Breast epithelium (tissue), 3 donors: ENCODE measurements around the gene ITIH6.

Source experiments
- POLR2A ChIP-seq: fragments of 450-650 bp; IDR thresholded peaks from one replicate; pipeline ENCODE4 v1.6.1; 2016; ENCODE audit warnings: antibody characterized with exemption, mild to moderate bottlenecking, moderate library complexity
- POLR2AphosphoS5 ChIP-seq, 3 donors: sonication (generic); formaldehyde crosslinking; IDR thresholded peaks; one replicate each; pipeline ENCODE4 v1.6.1; 2017; ENCODE audit warnings: antibody characterized with exemption in 3 of 3
- TF ChIP-seq, protein P1 (sequence below), 3 donors: fragments of 450-650 bp; IDR thresholded peaks; one replicate each; pipeline ENCODE4 v1.5.1; 2016 to 2017; ENCODE audit warnings: antibody characterized with exemption in 3 of 3, mild to moderate bottlenecking in 3 of 3, moderate library complexity in 3 of 3

DNA sequence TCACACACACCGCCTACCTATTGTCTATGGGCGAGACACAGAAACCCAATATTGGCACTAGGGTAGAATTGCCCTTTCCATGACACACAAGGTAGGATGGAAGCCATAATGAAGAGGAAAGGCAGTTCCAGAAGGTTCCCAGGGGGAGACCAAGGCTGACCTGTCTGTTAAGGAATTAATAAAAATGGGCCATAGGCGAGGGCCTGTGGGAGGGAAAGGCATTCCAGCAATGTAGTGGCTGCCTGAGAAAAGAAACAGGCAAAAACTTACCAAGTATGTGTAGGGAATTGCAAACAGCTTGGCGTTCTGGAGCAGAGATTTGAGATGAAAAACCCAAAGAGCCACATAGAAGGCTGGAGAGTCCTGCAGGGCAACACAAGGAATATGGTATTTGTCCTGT lies 28.5 kb upstream of the ITIH6 start:
- TF ChIP-seq POLR2A (no peak), POLR2AphosphoS5 (IDR thresholded peaks at IDR 0.05) (no peak)
- TF ChIP-seq, protein P1, sequence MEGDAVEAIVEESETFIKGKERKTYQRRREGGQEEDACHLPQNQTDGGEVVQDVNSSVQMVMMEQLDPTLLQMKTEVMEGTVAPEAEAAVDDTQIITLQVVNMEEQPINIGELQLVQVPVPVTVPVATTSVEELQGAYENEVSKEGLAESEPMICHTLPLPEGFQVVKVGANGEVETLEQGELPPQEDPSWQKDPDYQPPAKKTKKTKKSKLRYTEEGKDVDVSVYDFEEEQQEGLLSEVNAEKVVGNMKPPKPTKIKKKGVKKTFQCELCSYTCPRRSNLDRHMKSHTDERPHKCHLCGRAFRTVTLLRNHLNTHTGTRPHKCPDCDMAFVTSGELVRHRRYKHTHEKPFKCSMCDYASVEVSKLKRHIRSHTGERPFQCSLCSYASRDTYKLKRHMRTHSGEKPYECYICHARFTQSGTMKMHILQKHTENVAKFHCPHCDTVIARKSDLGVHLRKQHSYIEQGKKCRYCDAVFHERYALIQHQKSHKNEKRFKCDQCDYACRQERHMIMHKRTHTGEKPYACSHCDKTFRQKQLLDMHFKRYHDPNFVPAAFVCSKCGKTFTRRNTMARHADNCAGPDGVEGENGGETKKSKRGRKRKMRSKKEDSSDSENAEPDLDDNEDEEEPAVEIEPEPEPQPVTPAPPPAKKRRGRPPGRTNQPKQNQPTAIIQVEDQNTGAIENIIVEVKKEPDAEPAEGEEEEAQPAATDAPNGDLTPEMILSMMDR (IDR thresholded peaks at IDR 0.05): no peak
